Measurements from ENCODE around the gene TRERF1.

Gene TRERF1

GRCh38 chr6:42401613-42401951, 50.1 kb downstream of the TRERF1 start:
- no peak overlapping the region for H3K4me3 ChIP-seq (ENCODE audit: low read length)
- no peak for TF ChIP-seq CTCF (conservative IDR thresholded peaks at IDR 0.05; ENCODE audit: low read length)
- DNase-seq (ENCODE audit: low read depth) = no peak

DNA sequence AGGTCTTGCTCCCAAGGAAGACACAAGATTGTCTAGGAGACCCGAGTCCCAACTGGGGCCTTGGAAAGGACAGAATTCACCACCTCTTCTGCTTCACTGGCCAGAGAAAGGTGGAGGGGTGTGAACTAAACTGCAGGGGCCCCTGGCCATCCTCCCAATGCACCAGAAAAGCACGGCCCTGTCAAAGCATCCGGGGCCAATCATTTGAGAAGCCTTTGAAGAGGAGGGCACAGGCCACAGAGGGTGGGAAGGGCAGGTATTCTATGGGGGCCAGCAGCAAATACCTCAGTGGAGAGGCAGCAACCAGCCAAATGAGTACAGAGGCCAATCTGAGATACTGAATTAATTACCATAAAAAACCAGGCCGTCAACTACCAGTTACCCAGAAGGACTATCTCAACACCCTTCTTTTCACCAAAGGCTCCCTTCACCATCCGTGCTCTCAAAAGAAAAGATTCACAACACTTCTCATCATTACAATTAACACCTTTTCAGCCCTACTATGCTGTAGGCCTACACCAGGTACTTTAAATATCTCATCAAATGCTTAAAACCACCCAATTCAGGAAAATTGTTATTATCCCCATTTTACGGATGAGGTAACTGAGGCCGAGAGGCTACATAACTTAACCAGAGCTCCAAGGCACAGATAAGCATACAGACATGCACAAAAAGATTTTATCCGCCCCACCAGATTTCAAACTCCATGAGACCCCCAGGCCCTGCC, 50.7 kb downstream of the TRERF1 start:
- H3K4me3 ChIP-seq (ENCODE audit: low read length) = no peak overlapping the region
- no peak for TF ChIP-seq CTCF (conservative IDR thresholded peaks at IDR 0.05; ENCODE audit: low read length)

DNA sequence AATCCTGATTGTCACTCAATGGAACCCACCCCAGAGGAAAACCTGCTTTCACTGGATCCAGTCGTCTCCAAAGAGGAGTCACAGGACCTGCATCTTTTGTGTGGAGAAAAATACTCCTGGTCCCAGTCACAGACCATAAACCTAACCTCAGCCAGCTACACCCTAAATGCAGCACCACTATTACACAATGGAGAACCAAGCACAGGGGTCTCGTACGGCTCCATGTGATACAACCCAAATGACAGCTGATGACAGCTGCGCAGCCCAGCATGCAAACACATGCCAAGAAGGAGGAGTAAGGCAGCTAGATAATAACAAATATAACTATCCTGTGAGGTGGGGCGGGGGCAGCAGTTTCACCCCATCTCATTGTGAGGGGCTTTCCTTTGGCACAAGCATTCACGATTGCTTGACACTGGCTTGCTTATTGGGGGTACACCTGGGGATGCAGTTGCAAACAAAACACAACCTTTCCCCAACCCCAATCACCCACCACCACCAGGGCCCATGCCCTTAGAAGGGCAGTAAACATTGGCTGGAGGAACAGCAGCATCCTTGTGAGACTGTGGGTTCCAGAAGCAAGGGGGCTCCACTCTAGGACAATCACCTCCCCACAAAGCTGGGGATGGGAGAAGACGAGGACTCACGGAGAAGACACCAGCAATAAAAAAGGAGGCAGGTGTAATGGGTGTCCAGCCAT, 51.5 kb downstream of the TRERF1 start:
- no peak for TF ChIP-seq CTCF (conservative IDR thresholded peaks at IDR 0.05; ENCODE audit: low read length)
- DNase-seq (ENCODE audit: low read depth) = no peak
- H3K4me3 ChIP-seq (ENCODE audit: low read length) = no peak overlapping the region

More for the DNA sequence above, 50.7 kb downstream of the TRERF1 start:
- DNase-seq (ENCODE audit: low read depth) = no peak

GRCh38 chr6:42396720-42397119, 55.0 kb downstream of the TRERF1 start:
- no peak overlapping the region for H3K4me3 ChIP-seq (ENCODE audit: low read length)
- TF ChIP-seq CTCF (conservative IDR thresholded peaks at IDR 0.05; ENCODE audit: low read length) = no peak
- DNase-seq (ENCODE audit: low read depth) = no peak

DNA sequence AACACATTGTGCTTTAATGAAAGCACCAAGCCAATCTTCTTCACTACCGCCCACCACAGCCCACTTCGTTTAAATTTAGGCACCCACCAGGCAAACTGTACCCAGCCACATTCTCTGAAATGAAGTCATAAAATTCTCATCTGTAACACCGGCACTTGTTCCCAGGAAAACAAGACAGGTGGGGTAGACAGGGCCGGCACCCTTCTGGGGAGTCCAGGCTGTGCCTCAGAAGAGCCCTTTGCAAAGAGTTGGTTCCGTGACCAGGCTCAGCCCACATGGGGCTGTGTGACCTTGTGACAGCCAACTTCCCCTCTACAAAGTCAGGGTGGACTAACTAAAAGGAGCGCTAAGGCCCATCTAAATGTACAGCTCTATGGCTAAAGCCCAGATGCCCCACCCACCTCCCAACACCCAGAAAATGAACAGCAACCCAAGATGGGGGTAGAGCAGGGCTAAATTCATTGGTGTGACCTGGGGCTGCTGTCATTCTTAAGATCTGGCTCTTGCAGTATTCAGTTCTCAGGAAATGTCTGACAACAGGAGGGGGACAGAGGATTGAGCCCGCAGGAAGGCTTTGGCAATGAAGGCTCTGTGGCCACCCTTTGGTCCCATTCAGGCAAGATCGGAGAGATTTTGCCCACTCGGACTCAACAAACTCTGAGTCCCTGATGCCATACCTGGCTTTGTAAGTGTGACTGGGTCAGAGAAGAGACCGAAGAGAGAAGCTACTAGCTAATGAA, 56.7 kb downstream of the TRERF1 start:
- TF ChIP-seq CTCF (conservative IDR thresholded peaks at IDR 0.05; ENCODE audit: low read length) = no peak
- DNase-seq (ENCODE audit: low read depth) = no peak
- H3K4me3 ChIP-seq (ENCODE audit: low read length) = no peak overlapping the region

GRCh38 chr6:42394151-42394550, 57.6 kb downstream of the TRERF1 start:
- DNase-seq (ENCODE audit: low read depth) = no peak
- no peak for TF ChIP-seq CTCF (conservative IDR thresholded peaks at IDR 0.05; ENCODE audit: low read length)
- H3K4me3 ChIP-seq (ENCODE audit: low read length) = no peak overlapping the region
